Adrenal gland (tissue), 12 donors: Measurements from ENCODE around the gene TSPAN18. TPM values are rescaled to one million over a fixed set of nuclear protein-coding genes. Genes with fewer than 3 reads are reported as not detected.
"Not testable (repeated sequence)": the region's sequence is repeated elsewhere in the genome, so short reads cannot be mapped to it uniquely, and the experiment has no call there.

Source experiments
- DNase-seq, 7 donors: peaks; one replicate each; pipeline ENCODE4 v3.0.0-alpha.2; 2019 to 2020
- H3K27ac ChIP-seq, 5 donors: fragments of 200-600 bp; sonication (generic) in 4 of 5; 1 replicate in 3 of 5; 2 replicates in 2 of 5; pipeline versions ENCODE4 v1.5.1 to v1.8.0; 2016 to 2020; ENCODE audit warnings: mild to moderate bottlenecking in 1 of 5
- H3K27me3 ChIP-seq: fragments of 200-600 bp; 2 replicates; pipeline ENCODE4 v1.8.0; 2021
- H3K36me3 ChIP-seq, 2 donors: fragments of 200-600 bp; replicated peaks in 1 of 2; 1 replicate in 1 of 2; 2 replicates in 1 of 2; pipeline versions ENCODE4 v1.5.1 to v1.8.0; 2018 to 2022
- H3K4me1 ChIP-seq, 2 donors: fragments of 200-600 bp; replicated peaks in 1 of 2; 1 replicate in 1 of 2; 2 replicates in 1 of 2; pipeline versions ENCODE4 v1.5.1 to v1.8.0; 2018 to 2021
- H3K4me3 ChIP-seq, 4 donors: fragments of 200-600 bp; sonication (generic) in 3 of 4; one replicate each; pipeline ENCODE4 v1.5.1; 2016 to 2018
- H3K9me3 ChIP-seq, 3 donors: fragments of 200-600 bp; sonication (generic) in 1 of 3; replicated peaks in 1 of 3; 1 replicate in 2 of 3; 2 replicates in 1 of 3; pipeline versions ENCODE4 v1.5.1 to v1.8.0; 2016 to 2021
- POLR2A ChIP-seq, 2 donors: fragments of 450-650 bp; IDR thresholded peaks; one replicate each; pipeline ENCODE4 v1.6.1; 2017; ENCODE audit warnings: antibody characterized with exemption in 2 of 2, mild to moderate bottlenecking in 2 of 2, moderate library complexity in 1 of 2
- WGBS, 4 donors: extraction: QIAGEN DNeasy Blood & Tissue Kit in 2 of 4; methylation state at CpG; one replicate each; pipeline versions ENCODE4 v1.1.5 to v1.1.7; 2013 to 2017; 5-methylcytosine and 5-hydroxymethylcytosine counted together
- intact Hi-C, 2 donors: fragments of 100-400 bp; cut with DNase I; formaldehyde crosslinking; loops; one replicate each; pipeline versions ENCODE4 v1.14.1 to v1.15.0; 2022 to 2023
- polyA plus RNA-seq, 3 donors: library from polyadenylated mRNA; stranded (reverse); fragments of 200-250 nt in 2 of 3; fragments of 350-450 nt in 1 of 3; fragmentation: Illumina TruSeq in 1 of 3; extraction: RNeasy Lipid Tissue Mini Kit (QIAGEN cat#74804) in 1 of 3; gene quantifications; one replicate each; pipeline ENCODE4 v1.2.3, GENCODE V29; 2013 to 2014
- total RNA-seq, 9 donors: library from RNA; depleted of rRNA in 4 of 9; stranded (reverse); fragments of >200 nt in 4 of 9; fragments of 120-200 nt in 1 of 9; fragmentation: NEBNext Ultra II Directional in 1 of 9; extraction: Animal tissue kit (Norgen Biotek cat#: 25700) in 1 of 9; gene quantifications; one replicate each; pipeline versions ENCODE4 v1.1.0 to v1.2.4, GENCODE V29; 2013 to 2023
- TF ChIP-seq, protein P1 (sequence below), 6 experiments: fragments of 450-650 bp in 4 of 6; fragments of 200-600 bp in 2 of 6; sonication (generic) in 1 of 6; IDR thresholded peaks; 1 replicate in 5 of 6; 2 replicates in 1 of 6; pipeline versions ENCODE4 v1.5.1 to v1.8.0; 2016 to 2021; ENCODE audit warnings: antibody characterized with exemption in 6 of 6, mild to moderate bottlenecking in 2 of 6, moderate library complexity in 1 of 6
- donor health status: healthy with polysubstance abuse.
- donor health status: Bipolar disorder and iron deficiency.
- donor health status: DM: yes; HTN: yes; CAD: no.
- donor health status: DM: no; HTN: no; CAD: no.
- donor health status: DM: no; HTN: no; CAD: no.
- donor health status: DM: yes; HTN: yes; CAD: no.

TSPAN18 gene
- total and polyA plus RNA-seq, 12 donors = 24.5 to 168 (median 58.4) TPM

GRCh38 chr11:44868455-44869421 is 142.0 kb downstream of the TSPAN18 start:
- intact Hi-C loops = no loop called here
- TF ChIP-seq POLR2A (IDR thresholded peaks at IDR 0.05) = no peak
- TF ChIP-seq, protein P1, sequence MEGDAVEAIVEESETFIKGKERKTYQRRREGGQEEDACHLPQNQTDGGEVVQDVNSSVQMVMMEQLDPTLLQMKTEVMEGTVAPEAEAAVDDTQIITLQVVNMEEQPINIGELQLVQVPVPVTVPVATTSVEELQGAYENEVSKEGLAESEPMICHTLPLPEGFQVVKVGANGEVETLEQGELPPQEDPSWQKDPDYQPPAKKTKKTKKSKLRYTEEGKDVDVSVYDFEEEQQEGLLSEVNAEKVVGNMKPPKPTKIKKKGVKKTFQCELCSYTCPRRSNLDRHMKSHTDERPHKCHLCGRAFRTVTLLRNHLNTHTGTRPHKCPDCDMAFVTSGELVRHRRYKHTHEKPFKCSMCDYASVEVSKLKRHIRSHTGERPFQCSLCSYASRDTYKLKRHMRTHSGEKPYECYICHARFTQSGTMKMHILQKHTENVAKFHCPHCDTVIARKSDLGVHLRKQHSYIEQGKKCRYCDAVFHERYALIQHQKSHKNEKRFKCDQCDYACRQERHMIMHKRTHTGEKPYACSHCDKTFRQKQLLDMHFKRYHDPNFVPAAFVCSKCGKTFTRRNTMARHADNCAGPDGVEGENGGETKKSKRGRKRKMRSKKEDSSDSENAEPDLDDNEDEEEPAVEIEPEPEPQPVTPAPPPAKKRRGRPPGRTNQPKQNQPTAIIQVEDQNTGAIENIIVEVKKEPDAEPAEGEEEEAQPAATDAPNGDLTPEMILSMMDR (IDR thresholded peaks at IDR 0.05) = no peak
- no peaks in the 10 kb centered on the region for H3K9me3 ChIP-seq
- no peaks in the 10 kb centered on the region for H3K36me3 ChIP-seq
- H3K4me3 ChIP-seq = no peak overlapping the region
- H3K4me1 ChIP-seq = peaks cover 0 to 11% of the 10 kb centered on the region in 2 donors
- H3K27ac ChIP-seq = no peak overlapping the region
- 92 to 100% (median 94%) methylated on average over 9 to 14 of the region's 14 CpGs for WGBS, 4 donors
- no peak for DNase-seq
- H3K27me3 ChIP-seq = no peaks in the 10 kb centered on the region

DNA sequence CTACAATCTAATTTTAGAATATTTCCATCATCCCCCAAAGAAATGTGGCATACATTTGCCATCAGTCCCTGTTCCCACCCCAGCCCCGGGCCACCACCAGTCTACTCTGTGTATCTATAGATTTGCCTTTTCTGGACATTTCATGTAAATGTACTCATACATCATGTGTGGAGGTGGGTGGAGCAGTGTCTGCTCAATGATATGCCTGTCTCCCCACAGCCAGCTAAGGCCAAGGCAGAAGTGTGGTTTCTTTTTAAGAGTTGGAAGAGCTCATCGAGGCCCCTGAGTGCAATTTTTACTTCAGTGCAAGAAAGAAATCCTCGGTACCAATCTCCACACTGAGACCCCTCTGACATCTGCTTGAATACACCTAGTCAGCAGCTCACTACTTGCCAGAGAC is 143.4 kb downstream of the TSPAN18 start:
- no peak overlapping the region for H3K27ac ChIP-seq
- WGBS, 4 donors = 68 to 86% (median 81%) methylated on average over 2 to 3 of the region's 3 CpGs
- no peak for DNase-seq

GRCh38 chr11:44870615-44871176 is 143.9 kb downstream of the TSPAN18 start:
- Histone ChIP-seq H3K36me3 (no peaks in the 10 kb centered on the region), H3K27me3 (no peaks in the 10 kb centered on the region), H3K9me3 (no peaks in the 10 kb centered on the region), H3K4me1 (peaks cover 0 to under 1% of the 10 kb centered on the region in 2 donors), H3K27ac (no peak overlapping the region), H3K4me3 (no peak overlapping the region)
- intact Hi-C loops = no loop called here
- no peak for DNase-seq
- TF ChIP-seq POLR2A (IDR thresholded peaks at IDR 0.05) = no peak
- TF ChIP-seq, protein P1 (IDR thresholded peaks at IDR 0.05) = no peak
- WGBS, 4 donors = 83 to 89% (median 88%) methylated on average over 2 of the region's 2 CpGs

More for the DNA sequence above, 143.4 kb downstream of the TSPAN18 start:
- Histone ChIP-seq H3K27me3 (no peaks in the 10 kb centered on the region), H3K9me3 (no peaks in the 10 kb centered on the region), H3K4me1 (peaks cover 0 to 5% of the 10 kb centered on the region in 2 donors), H3K36me3 (no peaks in the 10 kb centered on the region), H3K4me3 (no peak overlapping the region)
- intact Hi-C loops = no loop called here
- TF ChIP-seq, protein P1 (IDR thresholded peaks at IDR 0.05) = no peak
- no peak for TF ChIP-seq POLR2A (IDR thresholded peaks at IDR 0.05)

DNA sequence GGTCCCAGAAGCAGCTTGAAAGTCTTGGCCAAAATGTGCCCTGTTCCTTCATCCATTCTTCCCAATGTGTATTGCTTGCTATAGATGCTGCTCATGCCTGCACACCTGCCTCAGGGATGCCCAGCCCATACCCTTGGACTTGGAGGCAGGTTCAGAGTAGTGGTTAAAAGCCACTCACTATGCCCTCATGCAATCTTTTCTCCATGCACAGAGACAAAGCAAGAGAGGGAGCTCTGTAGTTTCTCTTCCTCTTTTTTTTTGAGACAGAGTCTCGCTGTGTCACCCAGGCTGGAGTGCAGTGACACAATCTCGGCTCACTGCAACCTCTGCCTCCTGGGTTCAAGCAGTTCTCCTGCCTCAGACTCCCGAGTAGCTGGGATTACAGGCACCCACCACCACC is 144.9 kb downstream of the TSPAN18 start:
- H3K9me3 ChIP-seq, intact Hi-C loops, H3K27me3 ChIP-seq, H3K27ac ChIP-seq, H3K36me3 ChIP-seq, H3K4me1 ChIP-seq, DNase-seq, H3K4me3 ChIP-seq: not testable (repeated sequence)
- whole genome bisulfite sequencing, 4 donors = 63 to 97% (median 79%) methylated on average over 3 of the region's 3 CpGs
